ENCODE data around the gene JADE3. TPM values are rescaled to one million over a fixed set of nuclear protein-coding genes. Genes with fewer than 3 reads are reported as not detected.

JADE3 gene
- total and polyA plus RNA-seq, 8 donors = 0.58 to 9.0 (median 5.8) TPM

DNA sequence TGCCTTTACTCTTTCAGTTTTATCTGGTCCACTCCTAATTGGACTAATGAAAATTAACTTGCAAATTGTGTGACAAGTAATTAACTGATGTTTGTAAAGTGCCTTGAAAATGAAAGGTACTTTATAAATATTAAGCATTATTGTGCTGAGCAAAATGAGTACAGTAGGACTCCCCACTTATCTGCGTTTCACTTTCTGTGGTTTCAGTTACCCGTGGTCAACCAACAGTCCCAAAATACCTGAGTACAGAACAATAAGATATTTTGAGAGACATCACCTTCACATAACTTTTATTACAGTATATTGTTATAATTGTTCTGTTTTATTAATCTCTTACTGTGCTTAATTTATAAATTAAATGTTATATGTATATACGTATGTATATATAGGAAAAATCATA is 27.4 kb upstream of the JADE3 start:
- 73 to 91% (median 85%) methylated on average over 3 of the region's 3 CpGs for WGBS, 5 donors

GRCh38 chrX:46898207-46898606 is 14.0 kb upstream of the JADE3 start:
- no peaks in the 10 kb centered on the region for H3K4me1 ChIP-seq
- H3K27me3 ChIP-seq = peaks cover 0 to 7% (median 0%) of the 10 kb centered on the region in 3 donors
- no peak overlapping the region for H3K27ac ChIP-seq
- no peaks in the 10 kb centered on the region for H3K36me3 ChIP-seq
- no peak overlapping the region for H3K4me3 ChIP-seq
- intact Hi-C loops (cut with DNase I; ENCODE audit: low total_unique reads) = no loop called here
- TF ChIP-seq POLR2A (IDR thresholded peaks at IDR 0.05) (no peak), POLR2AphosphoS5 (IDR thresholded peaks at IDR 0.05) (no peak), EP300 (IDR thresholded peaks at IDR 0.05) (no peak)
- TF ChIP-seq, protein P1, sequence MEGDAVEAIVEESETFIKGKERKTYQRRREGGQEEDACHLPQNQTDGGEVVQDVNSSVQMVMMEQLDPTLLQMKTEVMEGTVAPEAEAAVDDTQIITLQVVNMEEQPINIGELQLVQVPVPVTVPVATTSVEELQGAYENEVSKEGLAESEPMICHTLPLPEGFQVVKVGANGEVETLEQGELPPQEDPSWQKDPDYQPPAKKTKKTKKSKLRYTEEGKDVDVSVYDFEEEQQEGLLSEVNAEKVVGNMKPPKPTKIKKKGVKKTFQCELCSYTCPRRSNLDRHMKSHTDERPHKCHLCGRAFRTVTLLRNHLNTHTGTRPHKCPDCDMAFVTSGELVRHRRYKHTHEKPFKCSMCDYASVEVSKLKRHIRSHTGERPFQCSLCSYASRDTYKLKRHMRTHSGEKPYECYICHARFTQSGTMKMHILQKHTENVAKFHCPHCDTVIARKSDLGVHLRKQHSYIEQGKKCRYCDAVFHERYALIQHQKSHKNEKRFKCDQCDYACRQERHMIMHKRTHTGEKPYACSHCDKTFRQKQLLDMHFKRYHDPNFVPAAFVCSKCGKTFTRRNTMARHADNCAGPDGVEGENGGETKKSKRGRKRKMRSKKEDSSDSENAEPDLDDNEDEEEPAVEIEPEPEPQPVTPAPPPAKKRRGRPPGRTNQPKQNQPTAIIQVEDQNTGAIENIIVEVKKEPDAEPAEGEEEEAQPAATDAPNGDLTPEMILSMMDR (IDR thresholded peaks at IDR 0.05) = no peak
- no peaks in the 10 kb centered on the region for H3K9me3 ChIP-seq
- DNase-seq = no peak

More for the DNA sequence above, 27.4 kb upstream of the JADE3 start:
- Histone ChIP-seq H3K4me3 (no peak overlapping the region), H3K27ac (no peak overlapping the region), H3K4me1 (no peaks in the 10 kb centered on the region), H3K9me3 (no peaks in the 10 kb centered on the region), H3K36me3 (peaks cover 0 to 28% (median 8%) of the 10 kb centered on the region in 4 donors), H3K27me3 (no peaks in the 10 kb centered on the region)
- DNase-seq = no peak
- intact Hi-C loops (cut with DNase I; ENCODE audit: low total_unique reads) = no loop called here
- no peak for TF ChIP-seq POLR2AphosphoS5 (IDR thresholded peaks at IDR 0.05)
- no peak for TF ChIP-seq POLR2A (IDR thresholded peaks at IDR 0.05)
- TF ChIP-seq, protein P1 (IDR thresholded peaks at IDR 0.05) = no peak
- no peak for TF ChIP-seq EP300 (IDR thresholded peaks at IDR 0.05)

DNA sequence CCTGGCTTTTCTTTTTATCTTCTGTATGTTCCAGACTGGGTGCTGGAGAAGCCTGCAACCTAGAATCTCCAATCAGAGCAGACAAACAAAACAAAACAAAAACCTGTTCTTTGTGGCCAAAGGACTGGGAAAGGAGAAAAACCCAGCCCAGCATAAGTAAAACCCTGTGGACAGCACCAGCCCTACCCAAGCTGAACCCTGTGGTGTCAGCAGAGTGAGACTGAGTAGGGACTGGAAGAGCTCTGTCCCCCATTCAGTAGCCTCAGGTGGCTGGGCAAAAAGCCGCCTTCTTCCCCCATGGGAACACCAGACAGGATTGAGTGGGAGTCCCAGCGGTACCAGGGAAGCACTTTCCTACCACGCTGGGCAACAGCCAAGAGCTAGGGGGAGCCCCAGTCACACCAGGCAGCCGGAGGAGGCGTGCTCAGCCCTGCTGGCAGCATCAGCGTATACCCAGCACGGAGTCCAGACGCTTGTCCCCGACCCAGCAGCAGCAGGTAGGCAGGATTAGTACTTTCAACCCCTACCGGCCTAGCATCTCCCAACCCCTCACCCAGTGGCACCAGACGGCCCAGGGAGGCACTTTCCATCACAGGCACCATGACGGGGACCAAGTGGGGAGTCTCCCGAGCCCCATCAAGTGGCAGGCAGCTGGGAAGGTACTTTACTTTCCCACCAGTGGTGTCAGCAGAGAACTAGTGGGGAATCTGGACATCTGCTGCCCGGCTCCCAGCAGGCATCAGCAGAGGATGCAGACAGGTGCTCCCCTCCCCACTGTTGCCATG is 8.6 kb upstream of the JADE3 start:
- H3K27me3 ChIP-seq = peaks cover 0 to 14% (median 0%) of the 10 kb centered on the region in 3 donors
- intact Hi-C loops (cut with DNase I; ENCODE audit: low total_unique reads) = loop anchor here (10.0 kb wide), 1 partner anchor 51 kb away; no protein-coding TSS in a partner anchor
- H3K27ac ChIP-seq = peak overlapping the region in 3 of 5 donors; percentile 9 to 51 (median 40)
- peak; percentile 87 to 90 for DNase-seq
- peak in 1 of 3 donors; percentile 18 for TF ChIP-seq POLR2AphosphoS5 (IDR thresholded peaks at IDR 0.05)
- TF ChIP-seq, protein P1 (IDR thresholded peaks at IDR 0.05) = peak in 5 of 7 experiments; percentile 45 to 86 (median 62)
- no peak for TF ChIP-seq EP300 (IDR thresholded peaks at IDR 0.05)
- TF ChIP-seq POLR2A (IDR thresholded peaks at IDR 0.05) = no peak
- no peaks in the 10 kb centered on the region for H3K36me3 ChIP-seq
- 0 to 14% (median 4%) methylated on average over 11 to 14 of the region's 14 CpGs; no CpG with 5 or more reads in 1 of the 5 donors for WGBS, 5 donors
- H3K9me3 ChIP-seq = no peaks in the 10 kb centered on the region
- H3K4me3 ChIP-seq = peak overlapping the region; percentile 36 to 52 (median 41)
- H3K4me1 ChIP-seq = peaks cover 0 to 5% (median 2%) of the 10 kb centered on the region in 4 donors

- DNase-seq = no peak
- Histone ChIP-seq H3K27me3 (peaks cover 0 to 14% (median 0%) of the 10 kb centered on the region in 3 donors), H3K4me3 (no peak overlapping the region), H3K27ac (no peak overlapping the region), H3K4me1 (peaks cover 0 to 5% (median 2%) of the 10 kb centered on the region in 4 donors), H3K36me3 (no peaks in the 10 kb centered on the region), H3K9me3 (no peaks in the 10 kb centered on the region)
- WGBS, 5 donors = 58 to 76% (median 73%) methylated on average over 2 of the region's 2 CpGs
- intact Hi-C loops (cut with DNase I; ENCODE audit: low total_unique reads) = loop anchor here (10.0 kb wide), 1 partner anchor 50 kb away; no protein-coding TSS in a partner anchor
- TF ChIP-seq, protein P1 (IDR thresholded peaks at IDR 0.05) = no peak
- TF ChIP-seq EP300 (IDR thresholded peaks at IDR 0.05) = no peak
- TF ChIP-seq POLR2A (IDR thresholded peaks at IDR 0.05) = no peak
- no peak for TF ChIP-seq POLR2AphosphoS5 (IDR thresholded peaks at IDR 0.05)
These were observed 7.6 kb upstream of the JADE3 start for GRCh38 chrX:46904626-46905025.

All from stomach (tissue), 9 donors.